SK-N-MC (cell line): Measurements from ENCODE around the gene KCNJ14.

Experiments
- EZH2 ChIP-seq: fragments of 200-600 bp; sonication (generic); IDR thresholded peaks from one replicate; pipeline ENCODE4 v1.6.1; 2017; ENCODE audit warnings: antibody characterized with exemption
- FOXP2 ChIP-seq: optimal IDR thresholded peaks from 2 replicates; pipeline ENCODE3; 2011; ENCODE audit warnings: mild to moderate bottlenecking, moderate library complexity; ENCODE audit not compliant: insufficient read depth; ENCODE audit errors: extremely low read length, control extremely low read depth
- POLR2AphosphoS5 ChIP-seq: IDR thresholded peaks from 2 replicates; pipeline ENCODE4 v1.6.1; 2012; ENCODE audit warnings: mild to moderate bottlenecking, low read depth, low read length, borderline replicate concordance

DNA sequence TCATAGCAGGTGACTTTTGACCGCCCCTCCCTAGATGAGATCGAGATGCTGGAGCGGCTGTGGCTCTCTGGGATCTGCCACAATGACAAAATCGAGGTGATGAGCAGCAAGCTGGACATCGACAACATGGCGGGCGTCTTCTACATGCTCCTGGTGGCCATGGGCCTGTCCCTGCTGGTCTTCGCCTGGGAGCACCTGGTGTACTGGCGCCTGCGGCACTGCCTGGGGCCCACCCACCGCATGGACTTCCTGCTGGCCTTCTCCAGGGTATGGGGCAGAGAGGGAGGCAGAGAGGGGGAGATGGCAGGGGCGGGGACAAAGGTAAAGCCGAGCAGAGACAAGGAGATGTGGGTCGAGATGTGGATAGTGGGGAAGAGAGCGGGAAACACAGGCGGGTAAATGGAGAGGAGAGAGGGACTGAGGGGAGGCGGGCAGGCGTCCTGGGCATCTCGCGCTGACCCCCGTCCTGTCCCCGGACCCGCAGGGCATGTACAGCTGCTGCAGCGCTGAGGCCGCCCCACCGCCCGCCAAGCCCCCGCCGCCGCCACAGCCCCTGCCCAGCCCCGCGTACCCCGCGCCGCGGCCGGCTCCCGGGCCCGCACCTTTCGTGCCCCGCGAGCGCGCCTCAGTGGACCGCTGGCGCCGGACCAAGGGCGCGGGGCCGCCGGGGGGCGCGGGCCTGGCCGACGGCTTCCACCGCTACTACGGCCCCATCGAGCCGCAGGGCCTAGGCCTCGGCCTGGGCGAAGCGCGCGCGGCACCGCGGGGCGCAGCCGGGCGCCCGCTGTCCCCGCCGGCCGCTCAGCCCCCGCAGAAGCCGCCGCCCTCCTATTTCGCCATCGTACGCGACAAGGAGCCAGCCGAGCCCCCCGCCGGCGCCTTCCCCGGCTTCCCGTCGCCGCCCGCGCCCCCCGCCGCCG is 13.0 kb upstream of the KCNJ14 start:
- TF ChIP-seq EZH2 (no peak), POLR2AphosphoS5 (no peak), FOXP2 (no peak)
